PC-9 (cell line): ENCODE measurements around the gene GJA8.
"Not testable (repeated sequence)": the region's sequence is repeated elsewhere in the genome, so short reads cannot be mapped to it uniquely, and the experiment has no call there.

ENCODE experiments used
- EZH2 ChIP-seq: fragments of 200-600 bp; sonication (generic); IDR thresholded peaks from 2 replicates; pipeline ENCODE4 v1.8.0; 2017; ENCODE audit warnings: antibody characterized with exemption, low read depth
- TF ChIP-seq, protein P1 (sequence below): fragments of 200-600 bp; sonication (generic); conservative IDR thresholded peaks from 2 replicates; pipeline ENCODE4 v1.6.1; 2017; ENCODE audit warnings: mixed run types, antibody characterized with exemption, mild to moderate bottlenecking, moderate library complexity

DNA sequence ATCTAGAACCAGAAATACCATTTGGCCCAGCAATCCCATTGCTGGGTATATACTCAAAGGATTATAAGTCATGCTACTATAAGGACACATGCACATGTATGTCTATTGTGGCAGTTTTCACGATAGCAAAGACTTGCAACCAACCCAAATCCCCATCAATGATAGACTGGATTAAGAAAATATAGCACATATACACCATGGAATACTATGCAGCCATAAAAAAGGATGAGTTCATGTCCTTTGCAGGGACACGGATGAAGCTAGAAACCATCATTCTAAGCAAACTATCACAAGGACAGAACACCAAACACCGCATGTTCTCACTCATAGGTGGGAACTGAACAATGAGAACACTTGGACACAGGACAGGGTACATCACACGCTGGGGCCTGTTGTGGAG lies 35.4 kb upstream of the GJA8 start:
- TF ChIP-seq, protein P1, sequence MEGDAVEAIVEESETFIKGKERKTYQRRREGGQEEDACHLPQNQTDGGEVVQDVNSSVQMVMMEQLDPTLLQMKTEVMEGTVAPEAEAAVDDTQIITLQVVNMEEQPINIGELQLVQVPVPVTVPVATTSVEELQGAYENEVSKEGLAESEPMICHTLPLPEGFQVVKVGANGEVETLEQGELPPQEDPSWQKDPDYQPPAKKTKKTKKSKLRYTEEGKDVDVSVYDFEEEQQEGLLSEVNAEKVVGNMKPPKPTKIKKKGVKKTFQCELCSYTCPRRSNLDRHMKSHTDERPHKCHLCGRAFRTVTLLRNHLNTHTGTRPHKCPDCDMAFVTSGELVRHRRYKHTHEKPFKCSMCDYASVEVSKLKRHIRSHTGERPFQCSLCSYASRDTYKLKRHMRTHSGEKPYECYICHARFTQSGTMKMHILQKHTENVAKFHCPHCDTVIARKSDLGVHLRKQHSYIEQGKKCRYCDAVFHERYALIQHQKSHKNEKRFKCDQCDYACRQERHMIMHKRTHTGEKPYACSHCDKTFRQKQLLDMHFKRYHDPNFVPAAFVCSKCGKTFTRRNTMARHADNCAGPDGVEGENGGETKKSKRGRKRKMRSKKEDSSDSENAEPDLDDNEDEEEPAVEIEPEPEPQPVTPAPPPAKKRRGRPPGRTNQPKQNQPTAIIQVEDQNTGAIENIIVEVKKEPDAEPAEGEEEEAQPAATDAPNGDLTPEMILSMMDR = not testable (repeated sequence)
- TF ChIP-seq EZH2 = not testable (repeated sequence)
